ENCODE results near the gene NKX1-1.

NKX1-1 gene

GRCh38 chr4:1370321-1371124 lies 35.7 kb downstream of the NKX1-1 start:
- FAIRE-seq = no peak

GRCh38 chr4:1369479-1370079 lies 36.7 kb downstream of the NKX1-1 start:
- FAIRE-seq = no peak

GRCh38 chr4:1369091-1369450 lies 37.2 kb downstream of the NKX1-1 start:
- no peak for FAIRE-seq

GRCh38 chr4:1368421-1369090 lies 37.7 kb downstream of the NKX1-1 start:
- FAIRE-seq = no peak

- FAIRE-seq = no peak
These were observed 38.3 kb downstream of the NKX1-1 start for GRCh38 chr4:1367936-1368289.

GRCh38 chr4:1367230-1367935 lies 38.9 kb downstream of the NKX1-1 start:
- FAIRE-seq = no peak

GRCh38 chr4:1366371-1367229 lies 39.6 kb downstream of the NKX1-1 start:
- no peak for FAIRE-seq

GRCh38 chr4:1365271-1366178 lies 40.7 kb downstream of the NKX1-1 start:
- no peak for FAIRE-seq

- no peak for FAIRE-seq
These were observed 41.5 kb downstream of the NKX1-1 start for GRCh38 chr4:1364748-1365147.

- FAIRE-seq = no peak
These were observed 42.0 kb downstream of the NKX1-1 start for GRCh38 chr4:1364217-1364616.

- FAIRE-seq = no peak
These were observed 42.7 kb downstream of the NKX1-1 start for GRCh38 chr4:1363513-1363912.

GRCh38 chr4:1362521-1362920 lies 43.7 kb downstream of the NKX1-1 start:
- FAIRE-seq = no peak

GRCh38 chr4:1362046-1362445 lies 44.2 kb downstream of the NKX1-1 start:
- no peak for FAIRE-seq

- no peak for FAIRE-seq
These were observed 44.8 kb downstream of the NKX1-1 start for GRCh38 chr4:1361431-1361830.

- no peak for FAIRE-seq
These were observed 45.6 kb downstream of the NKX1-1 start for GRCh38 chr4:1360423-1361283.

- FAIRE-seq = no peak
These were observed 46.3 kb downstream of the NKX1-1 start for GRCh38 chr4:1359976-1360375.

GRCh38 chr4:1359144-1359501 lies 47.1 kb downstream of the NKX1-1 start:
- FAIRE-seq = no peak

- no peak for FAIRE-seq
These were observed 47.7 kb downstream of the NKX1-1 start for GRCh38 chr4:1358421-1359143.

GRCh38 chr4:1357356-1358248 lies 48.6 kb downstream of the NKX1-1 start:
- FAIRE-seq = no peak

All from A204.1 (cell line).